ENCODE measurements around the gene PROSER1.

- peak in 1 of 2 donors; percentile 24 for TF ChIP-seq CTCF (IDR thresholded peaks at IDR 0.05)
- no peak for TF ChIP-seq POLR2A (IDR thresholded peaks at IDR 0.05)
- no peak for TF ChIP-seq POLR2AphosphoS5 (IDR thresholded peaks at IDR 0.05)
These were observed 13.3 kb upstream of the PROSER1 start for GRCh38 chr13:39051157-39051556.
